ENCODE measurements around the gene REEP5.

REEP5 gene

GRCh38 chr5:112863549-112863948, 58.5 kb downstream of the REEP5 start:
- TF ChIP-seq ZFX (IDR thresholded peaks at IDR 0.05) (no peak), CTCF (conservative IDR thresholded peaks at IDR 0.05) (no peak)
- H3K27ac ChIP-seq: no peak overlapping the region

GRCh38 chr5:112862085-112862484, 59.9 kb downstream of the REEP5 start:
- H3K27ac ChIP-seq: peak overlapping the region; percentile 83
- no peak for TF ChIP-seq CTCF (conservative IDR thresholded peaks at IDR 0.05)
- TF ChIP-seq ZFX (IDR thresholded peaks at IDR 0.05): no peak

- TF ChIP-seq CTCF (conservative IDR thresholded peaks at IDR 0.05): no peak
- TF ChIP-seq ZFX (IDR thresholded peaks at IDR 0.05): peak; percentile 53
- peak overlapping the region; percentile 83 for H3K27ac ChIP-seq
Observed at GRCh38 chr5:112861638-112861985, 60.4 kb downstream of the REEP5 start.

GRCh38 chr5:112860929-112861637, 60.9 kb downstream of the REEP5 start, which contains the start of gene SRP19:
Gene SRP19, plus strand, starts transcription at chr5:112861287. Its CDS starts 90 bp downstream, at chr5:112861377.
- peak within 1 kb of the TSS; percentile 83 for H3K27ac ChIP-seq
- TF ChIP-seq CTCF (conservative IDR thresholded peaks at IDR 0.05): no peak
- peak; percentile 91 for TF ChIP-seq ZFX (IDR thresholded peaks at IDR 0.05)

GRCh38 chr5:112860571-112860928, 61.5 kb downstream of the REEP5 start:
- peak overlapping the region; percentile 83 for H3K27ac ChIP-seq

DNA sequence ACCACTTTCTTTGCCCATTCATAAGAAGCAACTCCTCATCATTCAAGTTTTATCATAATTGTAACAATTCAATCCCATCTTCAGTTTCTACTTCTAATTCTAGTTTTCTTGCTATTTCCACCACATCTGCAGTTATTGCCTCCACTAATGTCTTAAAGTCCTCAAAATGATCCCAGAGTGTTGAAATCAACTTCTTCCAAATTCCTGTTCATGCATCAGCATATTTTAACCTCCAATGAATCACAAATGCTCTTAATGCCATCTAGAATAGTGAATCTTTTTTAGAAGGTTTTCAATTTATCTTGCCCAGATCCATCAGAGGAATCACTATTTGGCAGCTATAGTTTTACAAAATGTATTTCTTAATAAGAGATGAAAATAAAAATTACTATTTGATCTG, 64.2 kb downstream of the REEP5 start:
- TF ChIP-seq ZFX (IDR thresholded peaks at IDR 0.05) (no peak), CTCF (conservative IDR thresholded peaks at IDR 0.05) (no peak)
- H3K27ac ChIP-seq: no peak overlapping the region

DNA sequence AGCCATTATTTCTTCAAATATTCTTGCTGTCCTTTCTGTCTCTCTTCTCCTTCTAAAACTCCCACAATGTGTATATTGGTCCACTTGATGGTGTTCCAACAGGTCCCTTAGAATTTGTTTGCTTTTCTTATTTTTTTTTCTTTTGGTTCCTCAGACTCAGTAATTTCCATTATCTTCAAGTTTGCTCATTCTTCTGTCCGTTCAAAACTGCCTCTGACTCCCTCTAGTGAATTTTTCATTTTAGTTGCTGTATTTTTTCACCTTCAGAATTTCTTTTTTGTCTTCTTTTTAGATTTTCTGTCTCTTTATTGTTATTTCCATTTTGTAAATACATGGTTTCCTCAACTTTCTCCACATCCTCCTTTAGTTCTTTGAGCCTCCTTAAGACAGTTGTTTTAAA, 67.4 kb downstream of the REEP5 start:
- TF ChIP-seq ZFX (IDR thresholded peaks at IDR 0.05): no peak
- H3K27ac ChIP-seq: no peak overlapping the region

- H3K27ac ChIP-seq: no peak overlapping the region
Observed at GRCh38 chr5:112849912-112850311, 72.1 kb downstream of the REEP5 start.

More at GRCh38 chr5:112849912-112850311, 72.1 kb downstream of the REEP5 start:
- TF ChIP-seq ZFX (IDR thresholded peaks at IDR 0.05): no peak
- TF ChIP-seq CTCF (conservative IDR thresholded peaks at IDR 0.05): no peak

Measured in C4-2B (cell line).